ENCODE results near the gene ZNF766.
A peak's percentile ranks its signal among the peaks of the same experiment; 100 is the strongest.

The ZNF766 gene

DNA sequence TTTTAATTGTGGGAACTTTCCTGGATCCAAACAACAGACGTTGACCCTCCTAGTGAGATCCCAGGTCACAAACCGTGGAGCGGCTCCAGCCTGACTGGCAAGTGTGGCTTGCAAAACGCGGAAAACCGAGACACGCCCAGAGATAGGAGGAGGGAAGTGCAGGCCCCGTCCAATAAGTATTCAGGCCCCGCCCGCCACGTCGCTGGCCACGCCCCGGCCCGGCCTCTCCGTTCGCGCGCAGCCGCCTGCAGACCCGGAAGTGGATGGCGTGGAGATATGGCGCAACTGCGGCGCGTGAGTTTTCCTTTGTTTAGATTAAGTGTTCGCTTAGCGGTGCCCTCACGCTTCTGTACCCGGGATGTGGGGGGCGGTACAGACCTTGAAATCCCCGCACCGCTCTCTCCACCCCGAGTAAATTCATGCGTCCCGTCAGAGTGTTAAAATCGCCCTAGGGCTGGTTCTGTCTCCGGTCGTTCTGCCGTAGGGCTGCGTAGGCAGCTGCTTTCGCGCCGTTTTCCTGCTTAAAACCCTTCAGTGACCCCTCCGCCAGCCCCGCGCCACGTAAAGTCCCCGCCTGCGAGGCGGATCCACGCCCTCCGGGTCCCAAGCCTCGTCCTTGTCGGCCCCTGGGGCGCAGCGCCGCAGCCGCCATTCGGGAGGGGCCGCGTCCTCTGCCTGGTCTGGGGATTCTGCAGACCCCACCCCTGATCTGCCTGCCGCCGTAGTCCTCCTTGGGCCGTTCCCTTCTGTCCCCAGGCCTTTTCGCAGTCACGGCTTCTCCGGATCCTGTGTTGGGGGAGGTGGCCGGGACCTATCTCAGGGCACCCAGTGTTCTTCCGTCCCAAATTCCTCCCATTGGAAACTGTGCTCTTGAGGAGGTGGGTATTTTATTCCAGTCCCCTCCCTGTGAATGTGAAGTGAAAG is at the start of gene ZNF766:
Gene ZNF766, plus strand, starts transcription at position 250 of the 924 bp plus-strand sequence. Its CDS starts 27 bp downstream, at position 277.
- no peaks in the 10 kb centered on the region for H3K27me3 Mint-ChIP-seq
- H3K4me3 Mint-ChIP-seq, result peak within 1 kb of the TSS; percentile 99
- peaks cover 28% of the 10 kb centered on the region for H3K36me3 Mint-ChIP-seq
- peaks cover 13% of the 10 kb centered on the region for H3K9me3 Mint-ChIP-seq (ENCODE audit: low read depth)
- peaks cover 35% of the 10 kb centered on the region for H3K4me1 Mint-ChIP-seq (ENCODE audit: low read depth)
- peak within 1 kb of the TSS; percentile 96 for H3K27ac Mint-ChIP-seq

DNA sequence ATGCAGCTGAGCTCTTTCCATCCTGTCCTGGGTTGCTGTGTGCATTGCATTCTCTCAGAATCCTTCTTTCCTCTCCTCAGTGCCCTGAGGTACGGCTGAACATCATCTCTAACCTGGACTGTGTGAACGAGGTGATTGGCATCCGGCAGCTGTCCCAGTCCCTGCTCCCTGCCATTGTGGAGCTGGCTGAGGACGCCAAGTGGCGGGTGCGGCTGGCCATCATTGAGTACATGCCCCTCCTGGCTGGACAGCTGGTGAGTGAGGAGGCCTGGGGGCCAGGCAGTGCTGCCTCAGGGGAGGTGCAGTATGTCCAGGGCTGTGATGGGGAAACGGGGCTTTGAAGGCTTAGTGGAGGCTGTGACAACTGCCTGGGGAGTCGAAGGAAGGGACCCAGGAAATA is 49.8 kb upstream of the ZNF766 start:
- Mint-ChIP-seq H3K4me3 (no peak overlapping the region), H3K36me3 (peaks cover 4% of the 10 kb centered on the region), H3K4me1 (ENCODE audit: low read depth) (no peaks in the 10 kb centered on the region), H3K27me3 (no peaks in the 10 kb centered on the region), H3K27ac (no peak overlapping the region), H3K9me3 (ENCODE audit: low read depth) (no peaks in the 10 kb centered on the region)

DNA sequence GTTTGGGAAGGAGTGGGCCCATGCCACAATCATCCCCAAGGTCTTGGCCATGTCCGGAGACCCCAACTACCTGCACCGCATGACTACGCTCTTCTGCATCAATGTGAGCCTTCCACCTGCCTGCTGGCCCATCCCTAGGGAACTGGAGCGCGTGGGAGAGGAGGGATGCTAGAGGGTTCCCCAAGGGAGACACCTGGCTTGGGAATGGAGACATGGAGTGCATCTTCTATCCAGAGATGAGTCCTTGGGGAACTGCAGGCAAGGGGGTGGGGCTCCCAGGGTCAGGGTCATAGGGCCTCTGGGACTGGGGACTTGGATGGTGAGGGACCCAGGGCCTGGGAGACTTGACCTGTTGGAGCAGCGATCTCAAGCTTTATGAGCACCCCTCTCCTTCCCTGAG is 48.4 kb upstream of the ZNF766 start:
- Mint-ChIP-seq H3K9me3 (ENCODE audit: low read depth) (no peaks in the 10 kb centered on the region), H3K4me1 (ENCODE audit: low read depth) (no peaks in the 10 kb centered on the region), H3K36me3 (peaks cover 4% of the 10 kb centered on the region), H3K4me3 (no peak overlapping the region), H3K27me3 (no peaks in the 10 kb centered on the region), H3K27ac (no peak overlapping the region)

DNA sequence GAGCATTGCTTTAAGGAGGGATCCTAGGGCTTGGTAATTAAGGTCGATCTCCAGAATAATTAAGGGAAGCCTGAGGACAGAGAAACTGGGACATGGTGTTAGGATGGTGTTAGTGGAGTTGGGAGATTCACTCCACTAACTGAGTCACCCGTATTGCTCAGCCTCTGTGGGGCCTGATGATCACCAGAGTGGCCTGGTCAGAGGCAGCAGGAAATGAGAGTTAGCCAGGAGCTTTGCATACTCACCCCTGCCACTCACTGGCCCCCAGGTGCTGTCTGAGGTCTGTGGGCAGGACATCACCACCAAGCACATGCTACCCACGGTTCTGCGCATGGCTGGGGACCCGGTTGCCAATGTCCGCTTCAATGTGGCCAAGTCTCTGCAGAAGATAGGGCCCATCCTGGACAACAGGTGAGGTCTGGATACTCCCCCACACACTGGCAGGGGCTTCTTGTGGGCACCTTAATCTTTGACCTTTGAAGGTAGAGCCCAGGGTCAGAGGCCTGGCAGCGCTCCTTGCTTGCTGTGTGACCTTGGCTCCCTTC is 47.5 kb upstream of the ZNF766 start:
- peaks cover 8% of the 10 kb centered on the region for H3K36me3 Mint-ChIP-seq
- H3K4me1 Mint-ChIP-seq (ENCODE audit: low read depth), result no peaks in the 10 kb centered on the region
- H3K9me3 Mint-ChIP-seq (ENCODE audit: low read depth), result no peaks in the 10 kb centered on the region
- H3K27ac Mint-ChIP-seq, result no peak overlapping the region
- H3K27me3 Mint-ChIP-seq, result no peaks in the 10 kb centered on the region
- H3K4me3 Mint-ChIP-seq, result no peak overlapping the region

DNA sequence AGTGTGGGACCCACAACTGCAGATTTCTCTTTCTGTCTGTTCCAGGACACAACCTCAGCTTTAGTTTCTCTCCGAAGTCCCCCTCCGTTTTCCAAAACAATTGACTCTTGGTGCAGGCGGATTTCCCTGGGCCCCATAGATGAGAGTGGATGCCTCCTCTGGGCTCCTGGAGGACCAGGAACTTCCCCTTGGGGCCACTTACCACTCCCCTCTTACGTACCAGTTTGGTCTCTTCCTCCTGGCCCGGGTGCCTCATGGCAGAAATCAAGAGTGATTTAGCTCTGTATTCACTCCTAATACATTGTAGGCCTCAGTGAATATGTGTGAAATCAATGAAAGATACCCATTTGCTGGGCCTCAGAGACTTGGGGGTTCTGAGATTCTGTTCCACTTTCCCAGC is 45.2 kb upstream of the ZNF766 start:
- H3K4me3 Mint-ChIP-seq, result no peak overlapping the region
- no peaks in the 10 kb centered on the region for H3K9me3 Mint-ChIP-seq (ENCODE audit: low read depth)
- no peaks in the 10 kb centered on the region for H3K27me3 Mint-ChIP-seq
- H3K27ac Mint-ChIP-seq, result no peak overlapping the region
- no peaks in the 10 kb centered on the region for H3K4me1 Mint-ChIP-seq (ENCODE audit: low read depth)
- peaks cover 8% of the 10 kb centered on the region for H3K36me3 Mint-ChIP-seq

DNA sequence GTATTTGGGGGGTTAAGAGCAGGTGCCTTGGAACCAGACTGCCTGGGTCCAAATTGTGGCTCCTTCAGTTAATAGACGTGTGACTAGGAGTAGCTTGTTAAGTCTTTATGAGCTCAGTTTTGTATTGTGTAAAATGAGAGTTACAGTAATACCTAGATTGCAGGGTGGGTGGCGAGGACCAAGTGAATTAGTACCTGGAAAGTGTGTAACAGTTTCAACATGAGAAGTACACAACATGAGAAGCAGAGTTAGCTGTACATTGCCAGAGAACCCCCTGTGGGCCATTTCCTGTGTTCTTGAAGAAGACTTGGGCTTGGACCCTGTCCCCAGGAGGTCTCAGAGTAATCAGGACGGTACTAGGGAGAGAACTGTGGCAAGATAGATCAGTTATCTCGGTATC is 42.7 kb upstream of the ZNF766 start:
- Mint-ChIP-seq H3K36me3 (peaks cover 6% of the 10 kb centered on the region), H3K27me3 (no peaks in the 10 kb centered on the region), H3K9me3 (ENCODE audit: low read depth) (no peaks in the 10 kb centered on the region), H3K4me3 (no peak overlapping the region), H3K4me1 (ENCODE audit: low read depth) (peaks cover 3% of the 10 kb centered on the region), H3K27ac (peak overlapping the region; percentile 46)

DNA sequence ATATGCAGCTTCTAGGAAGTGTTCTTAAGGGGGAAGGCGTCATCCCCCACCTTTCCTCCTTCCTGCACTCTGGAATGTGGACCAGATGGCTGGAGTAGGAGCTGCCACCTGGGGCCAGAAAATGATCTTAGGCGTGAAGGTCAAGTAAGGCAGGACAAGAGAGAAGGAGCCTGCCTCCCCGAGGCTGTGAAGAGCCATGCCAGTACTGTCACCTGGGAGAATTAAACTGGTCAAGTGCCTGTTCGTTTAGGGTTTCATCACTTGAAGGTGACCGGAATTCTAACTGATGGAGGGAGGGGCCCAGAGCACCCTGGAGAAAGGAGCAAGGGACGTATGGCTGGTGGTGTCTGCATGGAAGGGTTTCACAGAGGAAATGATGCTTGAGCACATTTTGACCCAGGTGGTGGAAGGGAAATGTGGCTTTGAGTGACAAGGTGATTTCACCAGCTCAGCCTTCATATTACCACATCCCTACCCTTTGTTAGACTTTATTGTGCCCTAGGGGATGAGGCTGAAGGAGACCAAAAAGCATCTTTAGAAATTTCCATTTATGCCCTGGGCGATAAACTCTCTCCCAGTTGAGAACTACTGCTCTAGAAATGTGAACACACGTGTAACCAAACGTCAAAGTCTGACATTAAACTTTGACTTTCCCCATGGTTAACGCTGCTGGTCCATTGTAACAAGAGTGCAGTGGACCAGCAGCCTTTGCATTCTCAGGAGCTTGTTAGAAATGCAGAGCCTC is 42.0 kb upstream of the ZNF766 start:
- Mint-ChIP-seq H3K4me3 (no peak overlapping the region), H3K36me3 (peaks cover 6% of the 10 kb centered on the region), H3K27ac (no peak overlapping the region), H3K4me1 (ENCODE audit: low read depth) (peaks cover 3% of the 10 kb centered on the region), H3K9me3 (ENCODE audit: low read depth) (no peaks in the 10 kb centered on the region), H3K27me3 (no peaks in the 10 kb centered on the region)

DNA sequence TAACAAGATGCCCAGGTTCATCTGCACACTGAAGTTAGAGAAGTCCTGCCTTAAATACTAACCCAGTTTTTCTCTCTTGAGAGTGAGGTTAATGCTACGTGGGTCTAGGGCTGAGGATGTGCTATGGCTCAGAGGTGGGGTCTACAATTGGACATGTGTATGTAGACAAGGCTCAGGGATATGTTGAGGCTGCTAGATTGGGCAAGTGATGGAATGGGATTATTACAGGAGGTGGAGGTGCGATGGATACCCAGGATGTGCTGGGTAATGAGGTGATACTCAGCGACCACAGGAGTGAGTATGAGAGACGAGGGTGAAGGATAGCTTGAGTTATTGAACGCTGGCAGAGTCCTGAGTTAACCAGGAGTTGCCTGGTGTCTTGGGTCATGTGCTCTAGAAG is 41.4 kb upstream of the ZNF766 start:
- Mint-ChIP-seq H3K27me3 (no peaks in the 10 kb centered on the region), H3K4me3 (no peak overlapping the region)

DNA sequence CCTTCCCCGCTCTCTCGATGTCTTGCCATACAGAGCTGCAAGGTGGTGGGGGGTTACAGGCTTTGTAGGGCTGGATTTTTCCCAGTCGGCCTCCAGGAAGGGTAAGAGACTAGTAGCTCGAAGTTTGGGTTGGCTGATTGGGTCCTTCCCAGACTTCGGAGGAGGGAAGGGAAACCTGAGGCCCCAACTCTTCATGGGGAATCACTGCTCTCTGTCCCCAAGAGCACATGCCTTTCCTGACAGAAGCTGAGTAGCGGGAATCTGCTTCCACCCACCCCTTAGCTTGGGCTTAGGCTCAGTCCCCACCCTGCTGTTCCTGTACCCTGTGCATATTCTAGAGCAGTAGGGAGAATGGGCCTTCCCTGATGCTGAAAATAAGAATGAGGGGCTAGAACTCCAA is 39.9 kb upstream of the ZNF766 start:
- Mint-ChIP-seq H3K27ac (no peak overlapping the region), H3K36me3 (peaks cover 4% of the 10 kb centered on the region)

More for the DNA sequence above, 41.4 kb upstream of the ZNF766 start:
- Mint-ChIP-seq H3K4me1 (ENCODE audit: low read depth) (peaks cover 3% of the 10 kb centered on the region), H3K27ac (peak overlapping the region; percentile 42), H3K9me3 (ENCODE audit: low read depth) (no peaks in the 10 kb centered on the region), H3K36me3 (peaks cover 6% of the 10 kb centered on the region)

DNA sequence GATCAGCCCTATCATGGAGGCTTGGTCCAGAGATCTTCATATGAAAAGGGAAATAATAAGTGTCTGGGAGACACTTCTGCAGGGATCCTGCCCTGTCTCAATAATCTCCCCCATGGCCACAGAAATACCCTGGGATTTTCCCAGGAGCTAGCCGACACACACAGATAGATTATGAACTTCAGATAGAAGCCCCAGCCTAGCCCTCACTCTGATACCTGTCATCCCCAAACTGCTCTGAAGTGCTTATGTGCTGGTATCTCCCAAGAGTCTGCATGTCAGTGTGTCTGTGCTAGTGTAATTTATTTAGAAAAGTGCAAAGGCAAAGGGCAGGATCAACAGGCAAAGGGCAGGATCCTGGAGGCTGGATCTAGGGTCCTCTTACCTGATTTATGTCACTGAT is 38.7 kb upstream of the ZNF766 start:
- H3K4me1 Mint-ChIP-seq (ENCODE audit: low read depth), result peaks cover 3% of the 10 kb centered on the region
- H3K9me3 Mint-ChIP-seq (ENCODE audit: low read depth), result no peaks in the 10 kb centered on the region
- H3K4me3 Mint-ChIP-seq, result no peak overlapping the region
- no peaks in the 10 kb centered on the region for H3K27me3 Mint-ChIP-seq
- H3K27ac Mint-ChIP-seq, result peak overlapping the region; percentile 73
- H3K36me3 Mint-ChIP-seq, result peaks cover 4% of the 10 kb centered on the region

More for the DNA sequence above, 39.9 kb upstream of the ZNF766 start:
- Mint-ChIP-seq H3K4me3 (no peak overlapping the region), H3K4me1 (ENCODE audit: low read depth) (peaks cover 3% of the 10 kb centered on the region), H3K27me3 (no peaks in the 10 kb centered on the region), H3K9me3 (ENCODE audit: low read depth) (no peaks in the 10 kb centered on the region)

DNA sequence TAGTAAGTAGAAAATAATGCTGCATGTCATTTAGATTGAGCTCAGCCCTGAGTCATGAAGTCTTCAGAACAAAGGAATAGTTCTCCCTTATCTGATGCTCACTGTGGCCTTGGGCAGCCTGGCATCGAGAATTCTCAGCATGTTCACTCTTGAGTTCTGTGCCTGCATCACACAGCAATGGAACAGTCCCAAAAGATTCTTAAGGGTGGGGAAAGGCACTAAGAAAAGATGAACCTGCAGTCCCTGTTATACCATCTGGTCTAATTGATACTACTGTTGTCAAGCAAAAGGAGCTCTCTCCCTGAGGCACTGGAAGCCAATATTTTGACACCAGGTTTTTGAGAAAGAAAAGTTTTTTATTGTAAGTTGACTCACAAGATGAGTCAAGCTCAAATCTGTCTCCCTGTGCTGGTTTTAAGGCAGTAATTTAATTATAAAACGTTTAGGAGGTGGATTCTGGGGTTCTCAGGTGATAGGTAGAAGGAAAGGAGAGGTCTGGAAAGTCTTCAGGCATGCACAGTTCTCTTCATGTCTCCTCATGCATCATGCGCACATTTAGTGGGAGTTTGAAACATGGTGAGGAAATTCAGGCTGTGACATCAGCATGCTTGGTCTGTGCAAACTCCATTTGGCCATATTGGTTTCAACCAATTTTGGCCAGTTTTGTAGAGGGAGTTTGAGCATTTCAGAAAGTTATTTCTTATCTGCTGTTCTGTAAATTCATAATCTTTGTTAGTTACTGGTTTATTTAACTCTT is 38.1 kb upstream of the ZNF766 start:
- Mint-ChIP-seq H3K27ac (peak overlapping the region; percentile 16), H3K4me1 (ENCODE audit: low read depth) (peaks cover 3% of the 10 kb centered on the region), H3K9me3 (ENCODE audit: low read depth) (no peaks in the 10 kb centered on the region)

DNA sequence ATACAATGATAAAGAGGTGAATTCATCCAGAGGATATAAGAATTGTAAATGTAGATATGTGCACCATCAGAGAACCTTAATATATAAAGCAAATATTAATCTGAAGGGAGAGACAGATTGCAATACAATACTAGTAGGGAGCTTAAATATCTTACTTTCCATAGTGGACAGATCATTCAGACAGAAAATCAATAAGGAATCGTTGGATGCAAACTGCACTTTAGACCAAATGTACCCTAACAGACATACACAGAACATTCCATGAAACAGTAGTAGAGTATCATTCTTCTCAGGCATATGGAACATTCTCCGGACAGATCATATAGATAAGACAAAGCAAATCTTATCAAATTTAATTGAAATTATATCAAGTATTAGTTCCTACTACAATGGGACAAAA is 35.0 kb upstream of the ZNF766 start:
- no peaks in the 10 kb centered on the region for H3K36me3 Mint-ChIP-seq
- peaks cover 3% of the 10 kb centered on the region for H3K4me1 Mint-ChIP-seq (ENCODE audit: low read depth)
- H3K4me3 Mint-ChIP-seq, result no peak overlapping the region
- H3K27me3 Mint-ChIP-seq, result no peaks in the 10 kb centered on the region
- no peak overlapping the region for H3K27ac Mint-ChIP-seq
- H3K9me3 Mint-ChIP-seq (ENCODE audit: low read depth), result no peaks in the 10 kb centered on the region

More for the DNA sequence above, 38.1 kb upstream of the ZNF766 start:
- Mint-ChIP-seq H3K27me3 (no peaks in the 10 kb centered on the region), H3K36me3 (peaks cover 2% of the 10 kb centered on the region), H3K4me3 (no peak overlapping the region)

DNA sequence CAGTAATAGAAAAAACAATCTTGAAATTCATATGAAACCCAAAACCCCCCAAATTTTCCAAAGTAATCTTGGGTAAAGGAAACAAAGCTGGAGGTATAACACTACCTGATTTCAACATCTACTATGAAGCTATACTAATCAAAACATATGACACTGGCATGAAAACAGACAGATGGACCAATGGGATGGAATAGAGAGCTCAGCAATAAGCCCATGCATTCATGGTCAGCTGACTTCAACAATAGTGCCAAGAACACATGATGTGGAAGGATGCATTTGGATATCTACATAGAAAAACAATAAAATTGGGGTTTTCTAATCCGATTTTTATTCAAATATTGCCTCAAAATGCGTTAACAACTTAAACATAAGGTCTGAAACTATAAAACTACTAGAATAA is 32.2 kb upstream of the ZNF766 start:
- H3K27ac Mint-ChIP-seq, result no peak overlapping the region
- no peak overlapping the region for H3K4me3 Mint-ChIP-seq
- no peaks in the 10 kb centered on the region for H3K9me3 Mint-ChIP-seq (ENCODE audit: low read depth)
- H3K4me1 Mint-ChIP-seq (ENCODE audit: low read depth), result no peaks in the 10 kb centered on the region
- no peaks in the 10 kb centered on the region for H3K36me3 Mint-ChIP-seq
- no peaks in the 10 kb centered on the region for H3K27me3 Mint-ChIP-seq

DNA sequence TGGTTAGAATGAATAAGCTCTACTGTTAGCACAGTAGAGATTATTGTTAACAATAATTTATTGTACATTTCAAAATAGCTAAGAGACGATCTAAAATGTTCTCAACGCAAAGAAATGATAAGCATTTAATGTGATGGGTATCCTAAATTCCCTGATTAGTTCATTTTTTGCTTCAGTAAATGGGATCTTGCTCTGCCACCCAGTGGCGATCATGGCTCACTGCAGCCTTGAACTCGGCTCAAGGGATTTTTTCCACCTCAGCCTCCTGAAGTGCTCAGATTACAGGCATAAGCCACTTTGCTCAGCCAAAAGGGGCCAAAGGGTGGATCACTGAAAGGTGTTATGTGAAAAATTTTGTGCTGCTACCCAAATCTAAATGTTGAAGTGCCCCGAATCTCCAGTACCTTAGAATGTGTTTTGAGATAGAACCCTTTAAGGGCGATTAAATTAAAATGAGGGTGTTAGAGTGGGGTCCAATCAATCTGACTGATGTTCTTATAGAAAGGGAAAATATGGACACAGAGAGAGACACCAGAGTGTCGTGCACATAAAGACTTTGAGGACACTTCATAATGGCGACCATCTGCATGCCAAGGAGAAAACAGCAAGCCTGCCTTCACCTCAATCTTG is 31.5 kb upstream of the ZNF766 start:
- H3K4me3 Mint-ChIP-seq, result no peak overlapping the region
- no peaks in the 10 kb centered on the region for H3K27me3 Mint-ChIP-seq
- H3K27ac Mint-ChIP-seq, result no peak overlapping the region
- no peaks in the 10 kb centered on the region for H3K9me3 Mint-ChIP-seq (ENCODE audit: low read depth)
- no peaks in the 10 kb centered on the region for H3K36me3 Mint-ChIP-seq
- no peaks in the 10 kb centered on the region for H3K4me1 Mint-ChIP-seq (ENCODE audit: low read depth)
